Panc1 (cell line): ENCODE results near the gene CSNK2A1.

Experiments used
- CTCF ChIP-seq: fragments of 450-650 bp; IDR thresholded peaks from 2 replicates; pipeline ENCODE4 v1.5.1; 2017; ENCODE audit warnings: mild to moderate bottlenecking
- POLR2AphosphoS5 ChIP-seq: IDR thresholded peaks from 2 replicates; pipeline ENCODE4 v1.6.1; 2012; ENCODE audit warnings: mild to moderate bottlenecking, low read depth, low read length, moderate library complexity
- REST ChIP-seq, 2 experiments: IDR thresholded peaks; 2 replicates each; pipeline ENCODE4 v1.6.1; 2011 to 2012; ENCODE audit warnings: low read depth in 2 of 2, control low read depth in 1 of 2, low read length in 1 of 2, mild to moderate bottlenecking in 1 of 2, moderate library complexity in 1 of 2; ENCODE audit not compliant: insufficient read depth in 1 of 2
- SIN3A ChIP-seq: IDR thresholded peaks from 2 replicates; pipeline ENCODE4 v1.6.1; 2012; ENCODE audit warnings: low read depth, mild to moderate bottlenecking, low read length, moderate library complexity, borderline replicate concordance; ENCODE audit not compliant: insufficient read depth
- TCF7L2 ChIP-seq: IDR thresholded peaks from 2 replicates; pipeline ENCODE4 v1.6.1; 2011; ENCODE audit warnings: mild to moderate bottlenecking, low read depth, low read length, inconsistent platforms

GRCh38 chr20:576156-576555 lies 32.6 kb upstream of the CSNK2A1 start:
- TF ChIP-seq CTCF (no peak), REST (IDR thresholded peaks at IDR 0.05; ENCODE audit: insufficient read depth in 1 of 2, low read depth in 2 of 2, low read length in 1 of 2) (no peak), POLR2AphosphoS5 (no peak), SIN3A (no peak), TCF7L2 (no peak)
